GM23248 (cell line): Measurements from ENCODE around the gene EFS. TPM values are rescaled to one million over a fixed set of nuclear protein-coding genes. Genes with fewer than 3 reads are reported as not detected.
"Not testable (repeated sequence)": the region's sequence is repeated elsewhere in the genome, so short reads cannot be mapped to it uniquely, and the experiment has no call there.

ENCODE experiments used
- DNase-seq: peaks from one replicate; pipeline ENCODE4 v3.0.0-alpha.2; 2015
- H2AFZ ChIP-seq: fragments of 200-600 bp; sonication (generic); 2 replicates; pipeline ENCODE4 v1.6.1; 2016; ENCODE audit warnings: antibody characterized with exemption
- H3F3A ChIP-seq: fragments of 200-600 bp; sonication (generic); 2 replicates; pipeline ENCODE4 v1.6.1; 2016; ENCODE audit warnings: mild to moderate bottlenecking, antibody characterized with exemption, mixed run types; ENCODE audit not compliant: insufficient read depth
- H3K27ac ChIP-seq: fragments of 200-600 bp; sonication (generic); 2 replicates; pipeline ENCODE4 v1.5.1; 2016; ENCODE audit warnings: mild to moderate bottlenecking
- H3K27me3 ChIP-seq: fragments of 200-600 bp; sonication (generic); replicated peaks from 2 replicates; pipeline ENCODE4 v1.6.1; 2016; ENCODE audit warnings: mild to moderate bottlenecking; ENCODE audit not compliant: insufficient read depth
- H3K36me3 ChIP-seq: fragments of 200-600 bp; sonication (generic); 2 replicates; pipeline ENCODE4 v1.6.1; 2016; ENCODE audit warnings: low read depth, mild to moderate bottlenecking
- H3K4me1 ChIP-seq: fragments of 200-600 bp; sonication (generic); 2 replicates; pipeline ENCODE4 v1.6.1; 2016; ENCODE audit warnings: mild to moderate bottlenecking; ENCODE audit not compliant: insufficient read depth
- H3K4me2 ChIP-seq: fragments of 200-600 bp; sonication (generic); one replicate; pipeline ENCODE4 v1.6.1; 2016; ENCODE audit warnings: mild to moderate bottlenecking; ENCODE audit not compliant: unreplicated experiment
- H3K4me3 ChIP-seq: fragments of 200-600 bp; sonication (generic); 2 replicates; pipeline ENCODE4 v1.5.1; 2016; ENCODE audit warnings: mild to moderate bottlenecking
- H3K79me2 ChIP-seq: fragments of 200-600 bp; sonication (generic); 2 replicates; pipeline ENCODE4 v1.6.1; 2016; ENCODE audit warnings: mild to moderate bottlenecking; ENCODE audit not compliant: insufficient read depth
- H3K9ac ChIP-seq: fragments of 200-600 bp; sonication (generic); 2 replicates; pipeline ENCODE4 v1.6.1; 2016; ENCODE audit warnings: mild to moderate bottlenecking
- H3K9me2 ChIP-seq: fragments of 200-600 bp; sonication (generic); 2 replicates; pipeline ENCODE4 v1.6.1; 2016; ENCODE audit warnings: mixed run types, mild to moderate bottlenecking, moderate library complexity; ENCODE audit not compliant: insufficient read depth
- H3K9me3 ChIP-seq: fragments of 200-600 bp; sonication (generic); one replicate; pipeline ENCODE4 v1.6.1; 2017; ENCODE audit warnings: low read depth
- H4K20me1 ChIP-seq: fragments of 200-600 bp; sonication (generic); 2 replicates; pipeline ENCODE4 v1.6.0; 2016; ENCODE audit not compliant: insufficient read depth
- EZH2 ChIP-seq: fragments of 200-600 bp; sonication (generic); IDR thresholded peaks from 2 replicates; pipeline ENCODE4 v1.6.1; 2018; ENCODE audit warnings: antibody characterized with exemption, mild to moderate bottlenecking; ENCODE audit not compliant: insufficient read depth, poor library complexity, severe bottlenecking
- EZH2phosphoT487 ChIP-seq: fragments of 200-600 bp; sonication (generic); IDR thresholded peaks from 2 replicates; pipeline ENCODE4 v1.6.1; 2018; ENCODE audit warnings: antibody characterized with exemption, moderate library complexity, mild to moderate bottlenecking, low read depth; ENCODE audit not compliant: insufficient read depth
- WGBS, 2 experiments: methylation state at CpG; one replicate each; pipeline ENCODE4 v1.1.6; 2015 to 2017; ENCODE audit warnings: low lambda C conversion rate in 2 of 2, low coverage in 1 of 2; ENCODE audit errors: missing lambda C conversion rate in 2 of 2; 5-methylcytosine and 5-hydroxymethylcytosine counted together
- in situ Hi-C: fragments of 300-500 bp; cut with MboI; formaldehyde crosslinking; loops from 2 replicates; pipeline ENCODE4 v1.15.0; 2020
- polyA plus RNA-seq: library from polyadenylated mRNA; unstranded; fragments of >200 nt; fragmentation: Nextera tagmentation; extraction: Ambion mirVana; gene quantifications from 2 replicates; pipeline ENCODE4 v1.2.1, GENCODE V29; 2016
- total RNA-seq: library from RNA; depleted of rRNA; stranded (reverse); fragments of >200 nt; shearing (Covaris generic); gene quantifications from 2 replicates; pipeline ENCODE4 v1.2.3, GENCODE V29; 2014

The EFS gene
- total and polyA plus RNA-seq, 2 experiments from 2014 or later, result 4.2 to 17.3 TPM

DNA sequence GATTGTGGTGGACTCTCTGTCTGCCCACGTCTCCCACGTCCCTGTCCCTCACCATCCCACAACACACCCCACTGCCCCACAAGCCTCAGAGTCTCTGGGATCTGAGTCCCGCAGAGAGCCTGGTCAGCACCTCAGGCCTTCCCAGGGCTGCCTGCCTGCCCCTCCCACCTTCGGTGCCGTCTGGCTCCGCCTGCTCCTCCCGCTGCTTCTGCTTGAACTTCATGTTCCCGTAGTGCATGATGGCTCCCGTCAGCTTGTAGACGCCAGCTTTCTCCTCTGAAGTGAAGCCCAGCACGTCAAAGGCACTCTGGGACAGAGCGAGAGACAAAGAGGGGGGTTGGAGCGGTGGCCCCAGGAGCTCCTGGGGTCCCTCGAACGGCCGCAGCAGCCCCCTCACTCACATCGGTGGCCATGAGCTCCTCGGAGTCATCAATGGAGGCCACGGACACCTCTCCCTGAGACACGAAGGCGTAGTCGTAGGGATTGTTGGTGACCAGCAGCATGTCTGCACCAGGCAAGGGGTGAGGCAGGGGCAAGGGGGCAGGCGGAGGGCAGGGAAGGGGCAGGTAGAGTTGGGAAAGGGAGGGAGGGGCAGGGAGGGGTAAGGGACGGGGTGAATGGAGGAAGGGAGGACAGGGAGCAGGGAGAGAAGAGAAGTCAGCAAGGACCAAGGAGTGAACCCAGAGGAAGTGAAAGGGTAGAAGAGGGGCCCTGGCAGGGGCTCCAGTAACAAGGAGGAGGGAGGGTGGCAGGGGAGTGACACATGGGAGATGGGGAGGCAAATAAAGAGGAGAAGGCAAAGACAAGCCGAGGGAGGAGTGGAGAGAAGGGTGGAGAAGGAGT, 37.5 kb upstream of the EFS start:
- no peak overlapping the region for H3K27ac ChIP-seq
- DNase-seq, result peak; percentile 13
- TF ChIP-seq EZH2, result no peak
- no peak for TF ChIP-seq EZH2phosphoT487
- H3K9me2 ChIP-seq, result no peaks in the 10 kb centered on the region
- no peak overlapping the region for H2AFZ ChIP-seq
- no peak overlapping the region for H3K4me3 ChIP-seq
- no peaks in the 10 kb centered on the region for H3K4me1 ChIP-seq
- no peaks in the 10 kb centered on the region for H4K20me1 ChIP-seq
- WGBS, 2 experiments, result 18 to 27% methylated on average over 24 to 25 of the region's 25 CpGs
- H3K27me3 ChIP-seq, result peaks cover 13% of the 10 kb centered on the region
- no peaks in the 10 kb centered on the region for H3F3A ChIP-seq
- no peaks in the 10 kb centered on the region for H3K36me3 ChIP-seq
- no peak overlapping the region for H3K9ac ChIP-seq
- H3K9me3 ChIP-seq, result no peaks in the 10 kb centered on the region
- no peaks in the 10 kb centered on the region for H3K79me2 ChIP-seq
- in situ Hi-C loops, result no loop called here
- H3K4me2 ChIP-seq, result no peak overlapping the region

DNA sequence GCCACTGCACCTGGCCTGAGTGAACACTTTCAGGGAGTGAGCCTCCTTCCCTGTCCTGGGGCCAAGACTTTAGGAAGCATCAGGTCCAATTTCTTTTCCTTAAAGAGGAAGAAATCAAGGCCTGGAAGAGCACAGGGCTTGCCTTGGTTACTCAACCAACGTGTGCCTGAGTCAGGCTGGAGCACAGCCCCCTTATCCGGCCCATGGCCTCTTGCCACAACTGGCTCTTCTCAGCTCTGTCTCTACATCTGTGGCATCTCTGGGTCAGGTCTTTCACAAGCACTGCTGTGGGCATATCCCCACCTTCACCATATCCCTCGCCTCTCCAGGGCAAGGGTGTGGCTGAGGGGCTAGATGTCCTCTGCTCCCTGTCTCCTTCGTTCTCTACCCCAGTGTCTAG, 36.3 kb upstream of the EFS start:
- in situ Hi-C loops, result no loop called here
- Histone ChIP-seq H3K79me2 (no peaks in the 10 kb centered on the region), H3K27ac (no peak overlapping the region)

DNA sequence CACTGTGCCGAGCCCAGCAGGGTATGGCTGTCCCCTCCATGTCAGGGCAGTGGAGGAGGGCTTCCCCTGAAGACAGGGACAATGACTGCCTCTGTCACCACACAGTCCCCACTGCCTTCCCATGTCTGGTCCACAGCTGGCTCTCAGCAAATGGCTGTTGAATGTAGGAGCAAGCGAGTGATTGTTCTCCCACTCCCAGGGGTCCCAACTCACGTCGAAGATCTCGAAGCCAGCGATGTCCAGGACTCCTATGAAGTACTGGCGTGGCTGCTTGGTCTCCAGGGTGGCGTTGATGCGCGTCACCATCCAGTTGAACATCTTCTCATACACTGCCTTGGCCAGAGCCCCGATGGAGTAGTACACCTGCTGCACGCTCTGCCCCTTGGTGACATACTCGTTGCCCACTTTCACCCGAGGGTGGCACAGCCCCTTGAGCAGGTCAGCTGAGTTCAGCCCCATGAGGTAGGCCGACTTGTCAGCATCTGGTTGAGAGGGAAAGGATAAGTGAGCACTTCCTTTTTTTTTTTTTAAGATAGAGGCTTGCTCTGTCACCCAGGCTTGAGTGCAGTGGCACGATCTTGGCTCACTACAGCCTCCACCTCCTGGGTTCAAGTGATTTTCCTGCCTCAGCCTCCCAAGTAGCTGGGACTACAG, 35.7 kb upstream of the EFS start:
- H3K27me3 ChIP-seq, result peaks cover 16% of the 10 kb centered on the region; the same call in 1 of the 2 replicates
- H3K27ac ChIP-seq, in situ Hi-C loops, H3K4me1 ChIP-seq, H3K4me3 ChIP-seq, H3K9ac ChIP-seq, H3K4me2 ChIP-seq, H3F3A ChIP-seq, H3K9me3 ChIP-seq, DNase-seq, H3K9me2 ChIP-seq, H2AFZ ChIP-seq, H4K20me1 ChIP-seq, H3K36me3 ChIP-seq, H3K79me2 ChIP-seq: not testable (repeated sequence)
- 55 to 57% methylated on average over 15 to 16 of the region's 16 CpGs for WGBS, 2 experiments

More for the DNA sequence above, 36.3 kb upstream of the EFS start:
- Histone ChIP-seq H3K9ac (no peak overlapping the region), H3K4me3 (no peak overlapping the region), H3F3A (no peaks in the 10 kb centered on the region), H3K27me3 (peaks cover 13% of the 10 kb centered on the region), H3K36me3 (no peaks in the 10 kb centered on the region), H3K9me2 (no peaks in the 10 kb centered on the region), H4K20me1 (no peaks in the 10 kb centered on the region), H3K4me1 (no peaks in the 10 kb centered on the region), H3K4me2 (no peak overlapping the region), H2AFZ (no peak overlapping the region), H3K9me3 (no peaks in the 10 kb centered on the region)
- WGBS, 2 experiments, result 40 to 44% methylated on average over 4 of the region's 4 CpGs
- DNase-seq, result no peak
- no peak for TF ChIP-seq EZH2
- TF ChIP-seq EZH2phosphoT487, result no peak

DNA sequence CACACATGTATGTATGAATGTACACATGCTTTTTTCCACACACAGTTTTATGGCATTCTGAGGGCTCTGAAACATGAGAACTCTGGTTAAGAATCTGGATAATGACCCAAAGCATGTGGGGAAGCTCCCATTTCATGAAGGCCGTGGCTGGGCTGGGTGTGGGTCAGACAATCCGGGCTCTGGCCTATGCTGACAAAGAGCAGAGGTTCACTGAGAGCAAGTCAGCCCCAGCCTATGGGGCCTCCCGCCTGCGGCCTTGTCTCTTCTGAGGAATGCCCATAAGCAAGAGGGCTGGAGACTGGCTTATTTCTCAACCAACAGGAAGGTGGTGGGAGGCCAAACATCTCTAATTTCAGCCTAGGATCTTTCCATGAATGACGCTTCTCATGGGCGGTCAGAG, 34.6 kb upstream of the EFS start:
- Histone ChIP-seq H3K27me3 (peaks cover 16% of the 10 kb centered on the region; the same call in 1 of the 2 replicates), H2AFZ (no peak overlapping the region), H3K36me3 (no peaks in the 10 kb centered on the region), H3K4me2 (no peak overlapping the region), H3K9me3 (no peaks in the 10 kb centered on the region), H3K9ac (no peak overlapping the region), H3K4me3 (no peak overlapping the region), H3K27ac (no peak overlapping the region), H3F3A (no peaks in the 10 kb centered on the region), H4K20me1 (no peaks in the 10 kb centered on the region), H3K4me1 (no peaks in the 10 kb centered on the region), H3K79me2 (no peaks in the 10 kb centered on the region), H3K9me2 (no peaks in the 10 kb centered on the region)
- no peak for TF ChIP-seq EZH2phosphoT487
- TF ChIP-seq EZH2, result no peak
- in situ Hi-C loops, result no loop called here
- 38 to 42% methylated on average over 6 of the region's 6 CpGs for WGBS, 2 experiments
- no peak for DNase-seq
